H9 (cell line): ENCODE data around the gene CLEC3B. TPM values are rescaled to one million over a fixed set of nuclear protein-coding genes. Genes with fewer than 3 reads are reported as not detected.

Experiments used
- DNase-seq: peaks from one replicate; pipeline ENCODE4 v3.0.0-alpha.2; 2017
- H2AFZ ChIP-seq: one replicate; pipeline ENCODE4 v1.6.1; 2013; ENCODE audit warnings: mild to moderate bottlenecking, low read length, control low read depth, moderate library complexity
- H2AK5ac ChIP-seq: 2 replicates; pipeline ENCODE4 v1.6.1; 2013; ENCODE audit warnings: low read length, control low read depth, mixed read lengths; ENCODE audit not compliant: insufficient read length
- H2BK120ac ChIP-seq: one replicate; pipeline ENCODE4 v1.6.1; 2013; ENCODE audit warnings: low read depth, mild to moderate bottlenecking, low read length, control low read depth, inconsistent platforms; ENCODE audit not compliant: poor library complexity, severe bottlenecking
- H2BK12ac ChIP-seq: 2 replicates; pipeline ENCODE4 v1.6.1; 2013; ENCODE audit warnings: low read length, control low read depth, mixed read lengths, low read depth; ENCODE audit not compliant: insufficient read length
- H2BK15ac ChIP-seq: 2 replicates; pipeline ENCODE4 v1.6.1; 2013; ENCODE audit warnings: low read depth, low read length, control low read depth
- H2BK20ac ChIP-seq: one replicate; pipeline ENCODE4 v1.6.1; 2013; ENCODE audit warnings: low read depth, mild to moderate bottlenecking, low read length, control low read depth, inconsistent platforms; ENCODE audit not compliant: poor library complexity, severe bottlenecking
- H2BK5ac ChIP-seq: 2 replicates; pipeline ENCODE4 v1.6.1; 2013; ENCODE audit warnings: low read length, control low read depth, mixed read lengths; ENCODE audit not compliant: insufficient read length
- H3K14ac ChIP-seq: 2 replicates; pipeline ENCODE4 v1.6.1; 2013; ENCODE audit warnings: low read length, control low read depth; ENCODE audit not compliant: insufficient read depth
- H3K18ac ChIP-seq: 2 replicates; pipeline ENCODE4 v1.6.1; 2013; ENCODE audit warnings: low read depth, mild to moderate bottlenecking, mixed read lengths, low read length, control low read depth; ENCODE audit not compliant: insufficient read length
- H3K23ac ChIP-seq: 2 replicates; pipeline ENCODE4 v1.6.1; 2013; ENCODE audit warnings: low read length, control low read depth, mixed read lengths, low read depth; ENCODE audit not compliant: insufficient read length
- H3K23me2 ChIP-seq: 2 replicates; pipeline ENCODE4 v1.6.1; 2013; ENCODE audit warnings: low read depth, mild to moderate bottlenecking, mixed read lengths, low read length, control low read depth; ENCODE audit not compliant: insufficient read length, poor library complexity, severe bottlenecking
- H3K27ac ChIP-seq: 2 replicates; pipeline ENCODE4 v1.5.1; 2013; ENCODE audit warnings: low read length, control low read depth, mixed read lengths, low read depth; ENCODE audit not compliant: insufficient read length
- H3K27me3 ChIP-seq: 2 replicates; pipeline ENCODE4 v1.6.1; 2013; ENCODE audit warnings: low read length, control low read depth, inconsistent platforms; ENCODE audit not compliant: insufficient read depth
- H3K4ac ChIP-seq: 2 replicates; pipeline ENCODE4 v1.6.1; 2013; ENCODE audit warnings: low read depth, mild to moderate bottlenecking, control low read depth, inconsistent platforms, low read length, moderate library complexity
- H3K4me1 ChIP-seq: 2 replicates; pipeline ENCODE4 v1.6.1; 2013; ENCODE audit warnings: low read length, control low read depth, inconsistent platforms; ENCODE audit not compliant: insufficient read depth
- H3K4me2 ChIP-seq: 2 replicates; pipeline ENCODE4 v1.6.1; 2013; ENCODE audit warnings: low read length, control low read depth, mixed read lengths; ENCODE audit not compliant: insufficient read length, insufficient read depth
- H3K56ac ChIP-seq: 2 replicates; pipeline ENCODE4 v1.6.1; 2013; ENCODE audit warnings: low read depth, mild to moderate bottlenecking, mixed read lengths, low read length, control low read depth; ENCODE audit not compliant: insufficient read length
- H3K79me1 ChIP-seq: 2 replicates; pipeline ENCODE4 v1.6.1; 2013; ENCODE audit warnings: low read depth, mild to moderate bottlenecking, moderate library complexity, low read length, control low read depth, inconsistent platforms; ENCODE audit not compliant: insufficient read depth, poor library complexity, severe bottlenecking
- H3K79me2 ChIP-seq: 2 replicates; pipeline ENCODE4 v1.6.1; 2013; ENCODE audit warnings: low read length, control low read depth, inconsistent platforms; ENCODE audit not compliant: insufficient read depth
- H3K9ac ChIP-seq: 2 replicates; pipeline ENCODE4 v1.6.1; 2013; ENCODE audit warnings: low read length, control low read depth, mixed read lengths; ENCODE audit not compliant: insufficient read length; ENCODE audit errors: extremely low read depth
- H3K9me3 ChIP-seq: one replicate; pipeline ENCODE4 v1.6.1; 2013; ENCODE audit warnings: low read depth, low read length, inconsistent platforms; ENCODE audit not compliant: control insufficient read depth
- H3T11ph ChIP-seq: one replicate; pipeline ENCODE4 v1.6.1; 2013; ENCODE audit warnings: mild to moderate bottlenecking, low read length, control low read depth, inconsistent platforms
- H4K20me1 ChIP-seq: one replicate; pipeline ENCODE4 v1.6.1; 2013; ENCODE audit not compliant: control insufficient read depth, insufficient read length, insufficient read depth
- H4K5ac ChIP-seq: 2 replicates; pipeline ENCODE4 v1.6.1; 2013; ENCODE audit warnings: low read depth, mild to moderate bottlenecking, mixed read lengths, low read length, control low read depth; ENCODE audit not compliant: insufficient read length
- H4K8ac ChIP-seq: replicated peaks from 2 replicates; pipeline ENCODE4 v1.6.1; 2013; ENCODE audit warnings: low read length, control low read depth, mixed read lengths, low read depth; ENCODE audit not compliant: insufficient read length
- H4K91ac ChIP-seq: 2 replicates; pipeline ENCODE4 v1.6.1; 2013; ENCODE audit warnings: low read depth, mild to moderate bottlenecking, moderate library complexity, mixed read lengths, low read length, control low read depth; ENCODE audit not compliant: insufficient read length
- H3K27ac Mint-ChIP-seq, 3 experiments: 2 replicates in 2 of 3; 3 replicates in 1 of 3; pipeline ENCODE4 v1.8.0; 2020 to 2021; ENCODE audit warnings: mixed read lengths in 3 of 3, mild to moderate bottlenecking in 1 of 3, moderate library complexity in 1 of 3
- H3K27me3 Mint-ChIP-seq: 2 replicates; pipeline ENCODE4 v1.8.0; 2021; ENCODE audit warnings: low read depth, mild to moderate bottlenecking, moderate library complexity, mixed read lengths
- H3K36me3 Mint-ChIP-seq, 3 experiments: 2 replicates in 2 of 3; 3 replicates in 1 of 3; pipeline ENCODE4 v1.8.0; 2020 to 2021; ENCODE audit warnings: low read depth in 3 of 3, mixed read lengths in 3 of 3; ENCODE audit not compliant: insufficient read depth in 1 of 3
- H3K4me1 Mint-ChIP-seq, 2 experiments: 2 replicates each; pipeline ENCODE4 v1.8.0; 2020; ENCODE audit warnings: mixed read lengths in 2 of 2
- H3K4me3 Mint-ChIP-seq, 2 experiments: 2 replicates in 1 of 2; 3 replicates in 1 of 2; pipeline ENCODE4 v1.8.0; 2020 to 2021; ENCODE audit warnings: mild to moderate bottlenecking in 2 of 2, mixed read lengths in 2 of 2, moderate library complexity in 1 of 2
- H3K9me3 Mint-ChIP-seq, 2 experiments: 2 replicates in 1 of 2; 3 replicates in 1 of 2; pipeline ENCODE4 v1.8.0; 2020; ENCODE audit warnings: mild to moderate bottlenecking in 2 of 2, mixed read lengths in 2 of 2, moderate library complexity in 1 of 2
- CTCF ChIP-seq: fragments of 200-600 bp; sonication (generic); conservative IDR thresholded peaks from 3 replicates; pipeline ENCODE4 v1.8.0; 2021; ENCODE audit warnings: antibody characterized with exemption, mild to moderate bottlenecking
- WGBS: extraction: QIAGEN DNeasy Blood & Tissue Kit; methylation state at CpG from one replicate; pipeline ENCODE4 v1.1.7; 2013; ENCODE audit warnings: missing lambda C conversion rate, low lambda C conversion rate, mixed read lengths; ENCODE audit not compliant: insufficient read length; ENCODE audit errors: extremely low coverage; 5-methylcytosine and 5-hydroxymethylcytosine counted together
- total RNA-seq: library from RNA; stranded (reverse); gene quantifications from 2 replicates; pipeline ENCODE4 v1.2.1, GENCODE V29; 2021

The CLEC3B gene
- total RNA-seq, 1 experiment from 2014 or later, result not detected

GRCh38 chr3:45059132-45059531, 33.0 kb downstream of the CLEC3B start:
- Histone ChIP-seq H3K4me1 (peaks cover 2% of the 10 kb centered on the region; the same call in 1 of the 2 replicates), H3K9ac (no peak overlapping the region), H3K56ac (no peak overlapping the region), H2BK20ac (no peak overlapping the region), H4K91ac (no peak overlapping the region), H2BK15ac (no peak overlapping the region), H2AFZ (no peak overlapping the region), H4K20me1 (no peaks in the 10 kb centered on the region), H2BK120ac (no peak overlapping the region), H3T11ph (no peak overlapping the region), H4K5ac (no peak overlapping the region), H3K18ac (no peak overlapping the region), H2BK12ac (no peak overlapping the region), H3K79me1 (no peaks in the 10 kb centered on the region), H3K14ac (no peak overlapping the region), H2AK5ac (no peak overlapping the region), H3K23me2 (no peaks in the 10 kb centered on the region), H4K8ac (no peak overlapping the region), H3K27ac (no peak overlapping the region), H3K23ac (no peak overlapping the region), H3K4me2 (no peak overlapping the region), H3K4ac (no peak overlapping the region), H2BK5ac (no peak overlapping the region), H3K9me3 (no peaks in the 10 kb centered on the region), H3K79me2 (no peaks in the 10 kb centered on the region), H3K27me3 (peaks cover 27% of the 10 kb centered on the region; the same call in 1 of the 2 replicates)
- H3K4me1 Mint-ChIP-seq, result peaks cover 24 to 27% of the 10 kb centered on the region in 2 experiments
- no peaks in the 10 kb centered on the region for H3K36me3 Mint-ChIP-seq
- H3K9me3 Mint-ChIP-seq, result peaks cover 0 to 3% of the 10 kb centered on the region in 2 experiments; a peak in 1 of 5 replicates
- no peak overlapping the region for H3K4me3 Mint-ChIP-seq
- H3K27ac Mint-ChIP-seq, result no peak overlapping the region
- WGBS, result no CpG with 5 or more reads among the region's 2 CpGs
- DNase-seq, result no peak
- TF ChIP-seq CTCF, result no peak
- peaks cover 93% of the 10 kb centered on the region for H3K27me3 Mint-ChIP-seq
